GM12873 (cell line): ENCODE data around the gene ADAMTS17.

Source experiments
- TF ChIP-seq, protein P1 (sequence below): IDR thresholded peaks from 2 replicates; pipeline ENCODE4 v1.5.1; 2012; ENCODE audit warnings: low read depth, mild to moderate bottlenecking, moderate library complexity, low read length, control low read depth; ENCODE audit not compliant: insufficient read depth; ENCODE audit errors: missing control alignments

ADAMTS17 gene

DNA sequence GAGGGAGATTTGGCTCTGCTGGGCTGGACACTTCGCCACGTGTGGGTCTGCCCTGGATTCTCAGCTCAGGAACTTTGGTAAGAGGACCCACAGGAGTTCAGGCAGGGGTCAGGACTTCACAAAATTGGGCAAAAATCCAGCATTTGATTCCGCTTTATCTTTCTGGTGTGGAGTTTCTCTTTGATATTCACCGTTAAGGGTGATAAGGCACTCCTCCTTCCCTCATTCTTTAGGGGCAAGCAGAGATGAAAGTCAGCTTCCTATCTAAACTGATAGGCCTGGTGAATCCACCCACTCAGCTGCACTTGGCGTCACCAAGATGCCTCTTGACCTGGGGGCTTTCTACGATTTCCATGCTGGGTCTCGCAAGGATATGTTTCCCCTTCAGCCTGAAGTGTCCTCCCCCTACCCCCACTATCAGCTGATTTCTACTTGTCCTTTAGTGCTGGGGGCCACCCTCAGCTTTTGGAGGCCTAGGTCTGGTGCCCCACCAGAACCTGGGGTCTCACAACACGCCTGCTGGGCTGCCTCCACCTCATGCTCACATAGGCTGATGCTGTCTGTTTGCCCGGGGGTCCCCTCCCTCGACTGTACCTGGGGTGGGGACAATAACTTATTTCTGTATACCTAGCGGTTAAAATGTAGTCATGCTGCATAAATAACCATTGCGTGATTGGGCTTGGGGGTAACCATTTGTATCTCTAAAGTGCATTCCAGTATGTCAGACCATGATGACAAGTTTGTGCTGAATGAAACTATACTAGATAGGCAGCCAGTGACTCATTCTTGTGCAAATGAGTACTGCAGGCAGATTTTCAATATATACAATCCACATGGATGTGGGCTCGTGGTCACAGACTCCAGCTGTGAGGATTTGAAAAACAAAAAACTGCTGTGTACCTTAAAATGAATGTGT lies 248.3 kb downstream of the ADAMTS17 start:
- TF ChIP-seq, protein P1, sequence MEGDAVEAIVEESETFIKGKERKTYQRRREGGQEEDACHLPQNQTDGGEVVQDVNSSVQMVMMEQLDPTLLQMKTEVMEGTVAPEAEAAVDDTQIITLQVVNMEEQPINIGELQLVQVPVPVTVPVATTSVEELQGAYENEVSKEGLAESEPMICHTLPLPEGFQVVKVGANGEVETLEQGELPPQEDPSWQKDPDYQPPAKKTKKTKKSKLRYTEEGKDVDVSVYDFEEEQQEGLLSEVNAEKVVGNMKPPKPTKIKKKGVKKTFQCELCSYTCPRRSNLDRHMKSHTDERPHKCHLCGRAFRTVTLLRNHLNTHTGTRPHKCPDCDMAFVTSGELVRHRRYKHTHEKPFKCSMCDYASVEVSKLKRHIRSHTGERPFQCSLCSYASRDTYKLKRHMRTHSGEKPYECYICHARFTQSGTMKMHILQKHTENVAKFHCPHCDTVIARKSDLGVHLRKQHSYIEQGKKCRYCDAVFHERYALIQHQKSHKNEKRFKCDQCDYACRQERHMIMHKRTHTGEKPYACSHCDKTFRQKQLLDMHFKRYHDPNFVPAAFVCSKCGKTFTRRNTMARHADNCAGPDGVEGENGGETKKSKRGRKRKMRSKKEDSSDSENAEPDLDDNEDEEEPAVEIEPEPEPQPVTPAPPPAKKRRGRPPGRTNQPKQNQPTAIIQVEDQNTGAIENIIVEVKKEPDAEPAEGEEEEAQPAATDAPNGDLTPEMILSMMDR = no peak

- TF ChIP-seq, protein P1 = no peak
Measured at GRCh38 chr15:100092034-100092433, 249.7 kb downstream of the ADAMTS17 start.

DNA sequence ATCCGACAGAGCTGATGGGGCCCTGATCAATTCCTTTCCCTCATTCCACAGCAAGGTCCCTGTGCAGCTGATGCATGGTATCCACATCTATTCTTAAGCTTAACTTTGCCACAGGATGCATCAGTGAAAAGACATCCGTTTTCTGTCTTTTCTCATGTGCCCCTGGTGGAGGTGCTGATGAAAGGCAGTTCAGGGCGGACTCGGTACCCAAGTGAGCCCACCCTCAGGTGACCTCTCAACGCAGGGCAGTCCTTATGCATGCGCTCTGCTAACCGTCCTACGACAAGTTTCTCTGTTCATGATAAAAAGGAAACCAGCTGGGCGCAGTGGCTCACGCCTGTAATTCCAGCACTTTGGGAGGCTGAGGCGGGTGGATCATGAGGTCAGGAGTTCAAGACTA lies 251.4 kb downstream of the ADAMTS17 start:
- TF ChIP-seq, protein P1 = no peak

GRCh38 chr15:100083572-100083971 lies 258.2 kb downstream of the ADAMTS17 start:
- TF ChIP-seq, protein P1 = no peak

GRCh38 chr15:100082761-100083402 lies 258.9 kb downstream of the ADAMTS17 start:
- TF ChIP-seq, protein P1 = no peak

DNA sequence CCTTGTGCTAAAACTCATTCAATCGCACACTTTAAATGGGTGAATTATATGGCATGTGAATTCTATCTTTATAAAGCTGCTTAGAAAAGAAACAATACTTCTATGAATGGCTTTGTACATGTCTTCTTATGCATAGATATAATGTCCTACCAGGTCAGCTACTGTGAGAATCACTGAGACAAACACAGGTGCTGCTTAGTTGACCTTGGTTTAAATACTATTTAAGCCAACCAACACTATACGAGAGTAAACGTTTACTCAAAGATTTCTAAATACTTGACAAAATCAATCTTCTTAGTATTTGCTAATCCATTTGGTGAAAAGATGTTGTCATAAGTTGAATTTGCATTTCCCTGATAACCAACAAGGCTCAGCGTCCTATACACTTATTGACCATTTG lies 260.3 kb downstream of the ADAMTS17 start:
- TF ChIP-seq, protein P1 = no peak

DNA sequence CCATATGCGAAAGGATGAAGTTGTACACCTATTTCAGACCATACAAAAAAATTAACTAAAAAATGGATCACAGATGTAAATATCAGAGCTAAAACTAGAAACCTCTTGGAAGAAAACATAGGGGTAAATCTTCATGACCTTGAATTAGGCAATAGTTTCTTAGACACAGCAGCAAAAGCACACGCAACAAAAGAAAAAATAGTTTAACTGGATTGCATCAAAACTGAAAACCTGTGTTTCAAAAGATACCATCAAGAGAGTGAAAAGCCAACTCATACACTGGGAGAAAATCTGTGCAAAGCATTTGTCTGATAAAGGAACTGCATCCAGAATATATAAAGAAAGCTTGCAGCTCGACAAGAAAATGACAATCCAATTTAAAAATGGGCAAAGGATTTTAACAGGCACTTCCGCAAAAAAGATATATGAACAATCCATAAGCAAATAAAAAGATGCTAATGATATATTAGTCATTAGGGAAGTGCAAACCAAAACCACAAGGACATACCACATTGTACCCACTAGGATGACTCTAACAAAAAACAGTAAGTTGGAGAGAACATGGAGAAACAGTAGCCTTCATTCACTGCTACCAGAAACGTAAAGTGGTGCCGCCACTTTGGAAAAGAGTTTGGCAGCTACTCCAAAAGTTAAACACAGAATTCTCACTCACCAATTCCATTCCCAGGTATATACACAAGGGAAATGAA lies 263.1 kb downstream of the ADAMTS17 start:
- TF ChIP-seq, protein P1 = no peak
